ENCODE data around the gene MSL1. TPM values are rescaled to one million over a fixed set of nuclear protein-coding genes. Genes with fewer than 3 reads are reported as not detected.

The MSL1 gene
- total and polyA plus RNA-seq, 2 of the 4 experiments (the other 2 are of a cell fraction), result 28.3 to 48.4 TPM

DNA sequence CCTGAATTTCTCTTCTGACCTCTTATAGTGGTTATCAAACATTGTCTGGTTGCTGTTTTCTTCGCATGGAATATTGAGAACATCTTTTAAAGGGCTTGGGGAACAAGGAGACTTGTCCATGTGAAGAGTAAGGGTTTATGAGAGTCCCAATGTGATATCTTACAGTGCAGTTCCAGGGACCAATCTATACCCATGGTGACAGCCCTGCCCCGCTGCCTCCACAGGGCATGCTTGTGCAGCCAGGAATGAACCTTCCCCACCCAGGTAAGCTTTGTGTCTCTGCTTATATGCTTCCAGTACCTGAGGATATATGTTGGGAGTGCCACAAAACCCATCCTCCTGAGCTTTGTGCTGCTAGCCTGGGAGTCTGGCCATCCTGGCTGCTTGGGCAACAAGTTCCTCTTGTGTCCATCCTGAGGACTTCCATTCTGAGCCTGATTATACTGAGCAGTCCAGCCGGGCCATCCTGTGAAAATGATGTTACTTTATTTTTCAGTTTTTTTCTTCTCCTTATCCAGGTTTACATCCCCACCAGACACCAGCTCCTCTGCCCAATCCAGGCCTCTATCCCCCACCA, 46.0 kb downstream of the MSL1 start:
- peak overlapping the region; percentile 68 for H2AK9ac ChIP-seq (replicated peaks; ENCODE audit: low read depth, low read length, poor library complexity)
- H3K9ac ChIP-seq (ENCODE audit: low read depth, low read length), result no peak overlapping the region
- no peak overlapping the region for H3K14ac ChIP-seq (replicated peaks; ENCODE audit: low read depth, low read length)
- H3K4me3 ChIP-seq (ENCODE audit: insufficient read depth, low read depth, low read length), result no peak overlapping the region
- no peak overlapping the region for H3K23ac ChIP-seq (ENCODE audit: low read depth, low read length)
- WGBS, 2 experiments (ENCODE audit: extremely low coverage in 2 of 2, insufficient read length in 1 of 2), result no CpG with 5 or more reads among the region's 3 CpGs
- DNase-seq (no peak), ATAC-seq (ENCODE audit: low read depth) (no peak; the same call in 1 of the 2 replicates)
- H4K5ac ChIP-seq (ENCODE audit: low read depth, low read length), result no peak overlapping the region
- no peaks in the 10 kb centered on the region for H4K20me1 ChIP-seq (ENCODE audit: insufficient read depth, low read length)
- H3K9me3 ChIP-seq (ENCODE audit: control insufficient read depth, insufficient read depth, low read length), result no peaks in the 10 kb centered on the region
- dilution Hi-C loops (cut with HindIII; ENCODE audit: low sequenced_read_pairs, unreplicated experiment), result no loop called here
- no peak overlapping the region for H2BK5ac ChIP-seq (ENCODE audit: low read depth, low read length, poor library complexity, severe bottlenecking)
- no TSS peak for BruUV-seq (replicated peaks)
- peak overlapping the region; percentile 21; the same call in 1 of the 2 replicates for H2AK5ac ChIP-seq (ENCODE audit: low read depth, low read length)
- CTCF ChIA-PET, result interaction anchor here (0.5 to 2.5 kb wide), 5 partner anchors 9 to 113 kb away, joined by 3 to 25 read pairs (median 4); partner anchors contain the start of gene MED24
- H3K9me1 ChIP-seq (ENCODE audit: insufficient read depth, low read length), result no peaks in the 10 kb centered on the region
- H3K4me2 ChIP-seq (ENCODE audit: low read depth, low read length), result no peak overlapping the region
- no peak overlapping the region for H2BK20ac ChIP-seq (ENCODE audit: low read depth, low read length)
- peak overlapping the region; percentile 44 for H3K4ac ChIP-seq (ENCODE audit: low read depth, low read length)
- intact Hi-C loops (cut with micrococcal nuclease), result loop anchor here (1.0 to 5.0 kb wide), 2 partner anchors 54 to 155 kb away; no protein-coding TSS in a partner anchor
- no peak overlapping the region for H4K91ac ChIP-seq (ENCODE audit: insufficient read depth, low read depth, low read length)
- peak overlapping the region in 1 of 2 experiments; percentile 55; a peak in 1 of 4 replicates for H4K8ac ChIP-seq (ENCODE audit: low read depth in 2 of 2, low read length in 2 of 2)
- H3K56ac ChIP-seq (ENCODE audit: extremely low read depth, insufficient read depth, low read length), result no peak overlapping the region
- peaks cover 63% of the 10 kb centered on the region for H3K36me3 ChIP-seq (ENCODE audit: control insufficient read depth, insufficient read depth, low read length)
- H2BK120ac ChIP-seq (ENCODE audit: low read depth, low read length), result no peak overlapping the region; the same call in 1 of the 2 replicates
- H2AFZ ChIP-seq (replicated peaks; ENCODE audit: low read length, poor library complexity), result no peak overlapping the region
- no peak overlapping the region for H2BK15ac ChIP-seq (ENCODE audit: low read depth, low read length)
- H3K27me3 ChIP-seq (ENCODE audit: control insufficient read depth, insufficient read depth, low read length), result no peaks in the 10 kb centered on the region
- no peak overlapping the region for H3K18ac ChIP-seq (ENCODE audit: low read depth, low read length)
- H3K4me1 ChIP-seq (ENCODE audit: control insufficient read depth, insufficient read depth, low read length), result peaks cover 6% of the 10 kb centered on the region
- H3K27ac ChIP-seq (ENCODE audit: insufficient read depth, low read length), result no peak overlapping the region
- no peak for TF ChIP-seq MAFK (IDR thresholded peaks at IDR 0.05; ENCODE audit: low read depth, low read length)
- no peak for TF ChIP-seq ELK1 (IDR thresholded peaks at IDR 0.05; ENCODE audit: borderline replicate concordance, low read depth, low read length)
- no peak for TF ChIP-seq MAZ (IDR thresholded peaks at IDR 0.05; ENCODE audit: borderline replicate concordance, low read depth, low read length)
- TF ChIP-seq POLR2A (IDR thresholded peaks at IDR 0.05; ENCODE audit: low read depth, low read length), result no peak
- no peak for TF ChIP-seq RAD21 (IDR thresholded peaks at IDR 0.05; ENCODE audit: low read length)
- no peak for TF ChIP-seq FOS (IDR thresholded peaks at IDR 0.05; ENCODE audit: low read depth, low read length)
- POLR2A ChIA-PET (ENCODE audit: unreplicated experiment), result no interaction called here
- in situ Hi-C loops (cut with MboI; ENCODE audit: low sequenced_read_pairs), result no loop called here
- peaks cover 20 to 54% of the 10 kb centered on the region in 2 experiments for H3K79me1 ChIP-seq (ENCODE audit: low read depth in 1 of 2, low read length in 2 of 2)
